ENCODE results near the gene FHIT. TPM values are rescaled to one million over a fixed set of nuclear protein-coding genes. Genes with fewer than 3 reads are reported as not detected.
A peak's percentile ranks its signal among the peaks of the same experiment; 100 is the strongest.

The FHIT gene
- total and polyA plus RNA-seq, 11 donors: 4.2 to 26.8 (median 16.5) TPM

- Histone ChIP-seq H3K4me3 (no peak overlapping the region), H3K4me1 (peaks cover 0 to 7% (median 0%) of the 10 kb centered on the region in 12 donors), H3K27ac (no peak overlapping the region), H3K9me3 (no peaks in the 10 kb centered on the region), H3K27me3 (no peaks in the 10 kb centered on the region), H3K36me3 (no peaks in the 10 kb centered on the region)
- ATAC-seq: no peak
- DNase-seq: no peak
- no peak for TF ChIP-seq POLR2A (IDR thresholded peaks at IDR 0.05)
- no peak for TF ChIP-seq CTCF (IDR thresholded peaks at IDR 0.05)
- intact Hi-C loops (cut with DNase I): no loop called here
- 59 to 79% (median 61%) methylated on average over 1 of the region's 1 CpG for WGBS, 4 donors
These were observed 1411.3 kb downstream of the FHIT start for GRCh38 chr3:59839810-59840515.

- TF ChIP-seq POLR2A (IDR thresholded peaks at IDR 0.05) (no peak), CTCF (IDR thresholded peaks at IDR 0.05) (no peak)
- H3K27me3 ChIP-seq: no peaks in the 10 kb centered on the region
- H3K4me3 ChIP-seq: no peak overlapping the region
- no peak overlapping the region for H3K27ac ChIP-seq
- peaks cover 0 to 4% (median 0%) of the 10 kb centered on the region in 12 donors for H3K9me3 ChIP-seq
- no peaks in the 10 kb centered on the region for H3K36me3 ChIP-seq
- no peak for DNase-seq
- peaks cover 0 to 7% (median 0%) of the 10 kb centered on the region in 12 donors for H3K4me1 ChIP-seq
- 89 to 90% (median 89%) methylated on average over 3 of the region's 3 CpGs for WGBS, 4 donors
- no peak for ATAC-seq
- intact Hi-C loops (cut with DNase I): no loop called here
These were observed 1412.0 kb downstream of the FHIT start for GRCh38 chr3:59839283-59839682.

- Histone ChIP-seq H3K36me3 (no peaks in the 10 kb centered on the region), H3K27me3 (no peaks in the 10 kb centered on the region), H3K9me3 (peaks cover 0 to 6% (median 0%) of the 10 kb centered on the region in 12 donors), H3K4me1 (peaks cover 0 to 14% (median 2%) of the 10 kb centered on the region in 12 donors), H3K4me3 (no peak overlapping the region), H3K27ac (no peak overlapping the region)
- peak in 1 of 5 donors; percentile 30 for DNase-seq
- TF ChIP-seq POLR2A (IDR thresholded peaks at IDR 0.05) (no peak), CTCF (IDR thresholded peaks at IDR 0.05) (no peak)
- peak in 2 of 4 donors; percentile 42 to 73 for ATAC-seq
- intact Hi-C loops (cut with DNase I): no loop called here
- WGBS, 4 donors: 76 to 82% (median 79%) methylated on average over 3 of the region's 3 CpGs
These were observed 1414.7 kb downstream of the FHIT start for GRCh38 chr3:59836531-59836930.

GRCh38 chr3:59832702-59833101 lies 1418.5 kb downstream of the FHIT start:
- H3K36me3 ChIP-seq: no peaks in the 10 kb centered on the region
- H3K27me3 ChIP-seq: no peaks in the 10 kb centered on the region
- peaks cover 0 to 31% (median 6%) of the 10 kb centered on the region in 12 donors for H3K4me1 ChIP-seq
- H3K27ac ChIP-seq: no peak overlapping the region
- no peak overlapping the region for H3K4me3 ChIP-seq
- TF ChIP-seq POLR2A (IDR thresholded peaks at IDR 0.05) (no peak), CTCF (IDR thresholded peaks at IDR 0.05) (no peak)
- H3K9me3 ChIP-seq: peaks cover 0 to 6% (median 0%) of the 10 kb centered on the region in 12 donors
- WGBS, 4 donors: 81 to 92% (median 87%) methylated on average over 3 of the region's 3 CpGs
- ATAC-seq (no peak), DNase-seq (no peak)
- intact Hi-C loops (cut with DNase I): no loop called here
